ENCODE measurements around the gene OMP.

OMP gene

GRCh38 chr11:77108436-77108835, 5.8 kb downstream of the OMP start:
- DNase-seq, result no peak

- DNase-seq, result no peak
These were observed 6.8 kb downstream of the OMP start for GRCh38 chr11:77109236-77110019.

GRCh38 chr11:77110836-77111235, 8.2 kb downstream of the OMP start:
- no peak for DNase-seq

GRCh38 chr11:77111277-77111676, 8.6 kb downstream of the OMP start:
- no peak for DNase-seq

GRCh38 chr11:77111946-77112345, 9.3 kb downstream of the OMP start:
- DNase-seq, result no peak

GRCh38 chr11:77112641-77113381, 10.2 kb downstream of the OMP start:
- DNase-seq, result no peak

GRCh38 chr11:77113382-77114088, 10.9 kb downstream of the OMP start:
- peak in 1 of 2 experiments; percentile 40 for DNase-seq

GRCh38 chr11:77114089-77114463, 11.4 kb downstream of the OMP start:
- DNase-seq, result no peak

- DNase-seq, result no peak
These were observed 12.6 kb downstream of the OMP start for GRCh38 chr11:77115181-77115611.

- no peak for DNase-seq
These were observed 13.3 kb downstream of the OMP start for GRCh38 chr11:77115956-77116355.

- no peak for DNase-seq
These were observed 14.9 kb downstream of the OMP start for GRCh38 chr11:77117492-77117891.

- DNase-seq, result no peak
These were observed 15.4 kb downstream of the OMP start for GRCh38 chr11:77118086-77118485.

GRCh38 chr11:77118971-77119370, 16.3 kb downstream of the OMP start:
- DNase-seq, result no peak

- DNase-seq, result no peak
These were observed 16.9 kb downstream of the OMP start for GRCh38 chr11:77119531-77119936.

GRCh38 chr11:77120571-77120970, 17.9 kb downstream of the OMP start:
- no peak for DNase-seq

- DNase-seq, result no peak
These were observed 18.5 kb downstream of the OMP start for GRCh38 chr11:77121096-77121640.

- no peak for DNase-seq
These were observed 19.4 kb downstream of the OMP start for GRCh38 chr11:77121876-77122575.

- no peak for DNase-seq
These were observed 20.1 kb downstream of the OMP start for GRCh38 chr11:77122576-77123212.

GRCh38 chr11:77123591-77123990, 21.0 kb downstream of the OMP start:
- no peak for DNase-seq

GRCh38 chr11:77124041-77124440, 21.4 kb downstream of the OMP start:
- DNase-seq, result no peak

GRCh38 chr11:77124488-77124887, 21.8 kb downstream of the OMP start:
- DNase-seq, result no peak

GRCh38 chr11:77125191-77125590, 22.6 kb downstream of the OMP start:
- no peak for DNase-seq

All from NCI-H524 (cell line).